A673 (cell line): Measurements from ENCODE around the gene NDUFAF3. TPM values are rescaled to one million over a fixed set of nuclear protein-coding genes. Genes with fewer than 3 reads are reported as not detected.

Experiments
- BruUV-seq: library from RNA; stranded (reverse); fragments of 400-500 nt; replicated peaks from 2 replicates; lab custom pipeline; 2021; lab: Mats Ljungman, UMichigan
- CTCF ChIA-PET: fragments of 300-600 bp; sonication (Branson Sonifier 250); formaldehyde crosslinking; loops from one replicate; lab custom pipeline; 2022; ENCODE audit warnings: antibody characterized with exemption; lab: Charles Lee
- POLR2A ChIA-PET: fragments of 300-600 bp; sonication (Branson Sonifier 250); formaldehyde crosslinking; loops from one replicate; lab custom pipeline; 2022; ENCODE audit warnings: antibody characterized with exemption; ENCODE audit not compliant: low non-redundant PET; lab: Charles Lee
- DNase-seq: peaks from one replicate; pipeline ENCODE4 v3.0.0-alpha.2; 2015; ENCODE audit warnings: low spot score
- H3K27ac ChIP-seq: fragments of 200-600 bp; sonication (generic); 2 replicates; pipeline ENCODE4 v1.5.1; 2016; ENCODE audit warnings: mixed run types, low read depth, mild to moderate bottlenecking, mixed read lengths, antibody characterized with exemption, low read length; ENCODE audit not compliant: poor library complexity, severe bottlenecking
- H3K27me3 ChIP-seq: fragments of 200-600 bp; sonication (generic); replicated peaks from 2 replicates; pipeline ENCODE4 v1.6.1; 2017; ENCODE audit warnings: mixed run types, low read depth, mild to moderate bottlenecking, mixed read lengths, antibody characterized with exemption, low read length; ENCODE audit not compliant: insufficient read depth, poor library complexity
- H3K36me3 ChIP-seq: fragments of 200-600 bp; sonication (generic); 2 replicates; pipeline ENCODE4 v1.6.1; 2016; ENCODE audit warnings: mixed run types, mild to moderate bottlenecking, mixed read lengths, antibody characterized with exemption, low read length; ENCODE audit not compliant: insufficient read depth, poor library complexity, severe bottlenecking
- H3K4me1 ChIP-seq: fragments of 200-600 bp; sonication (generic); 2 replicates; pipeline ENCODE4 v1.6.1; 2017; ENCODE audit warnings: mixed run types, mild to moderate bottlenecking, mixed read lengths, antibody characterized with exemption, low read length; ENCODE audit not compliant: insufficient read depth, poor library complexity, severe bottlenecking
- H3K4me3 ChIP-seq: fragments of 200-600 bp; sonication (generic); 2 replicates; pipeline ENCODE4 v1.5.1; 2016; ENCODE audit warnings: low read depth, mixed run types, mild to moderate bottlenecking, mixed read lengths, low read length; ENCODE audit not compliant: poor library complexity, severe bottlenecking
- H3K9me3 ChIP-seq: fragments of 200-600 bp; sonication (generic); 2 replicates; pipeline ENCODE4 v1.6.1; 2016; ENCODE audit warnings: mixed run types, low read depth, mild to moderate bottlenecking, mixed read lengths, antibody characterized with exemption, low read length; ENCODE audit not compliant: poor library complexity, severe bottlenecking
- CTCF ChIP-seq: fragments of 300-800, 200-600 bp; sonication (generic); conservative IDR thresholded peaks from 2 replicates; pipeline ENCODE4 v1.5.1; 2017; ENCODE audit warnings: low read depth, mild to moderate bottlenecking, antibody characterized with exemption, low read length, moderate library complexity, mixed read lengths
- EZH2 ChIP-seq: fragments of 200-600 bp; sonication (generic); IDR thresholded peaks from 2 replicates; pipeline ENCODE4 v1.6.1; 2017; ENCODE audit warnings: borderline replicate concordance, low read depth, mild to moderate bottlenecking, mixed read lengths, antibody characterized with exemption, low read length; ENCODE audit not compliant: poor library complexity, severe bottlenecking
- intact Hi-C: fragments of 100-400 bp; cut with micrococcal nuclease; formaldehyde crosslinking; loops from one replicate; pipeline ENCODE4 v1.10.0; 2022; ENCODE audit not compliant: unreplicated experiment
- total RNA-seq: library from RNA; stranded (reverse); gene quantifications from 2 replicates; pipeline ENCODE4 v1.2.3, GENCODE V29; 2021

The NDUFAF3 gene
- total RNA-seq, 1 experiment from 2014 or later = 36.6 TPM

- Histone ChIP-seq H3K4me1 (peaks cover 6% of the 10 kb centered on the region), H3K27me3 (no peaks in the 10 kb centered on the region), H3K36me3 (peaks cover 26% of the 10 kb centered on the region), H3K9me3 (no peaks in the 10 kb centered on the region), H3K27ac (no peak overlapping the region), H3K4me3 (no peak overlapping the region)
- CTCF ChIA-PET = no interaction called here
- DNase-seq = no peak
- POLR2A ChIA-PET = no interaction called here
- TF ChIP-seq CTCF = no peak
- no TSS peak for BruUV-seq
- intact Hi-C loops = no loop called here
These were observed 4.6 kb downstream of the NDUFAF3 start for GRCh38 chr3:49026536-49026935.

GRCh38 chr3:49027634-49028033 is 5.7 kb downstream of the NDUFAF3 start:
- H3K4me1 ChIP-seq = peaks cover 6% of the 10 kb centered on the region
- H3K27me3 ChIP-seq = no peaks in the 10 kb centered on the region
- BruUV-seq = no TSS peak
- H3K27ac ChIP-seq = no peak overlapping the region
- H3K4me3 ChIP-seq = peak overlapping the region; percentile 66
- intact Hi-C loops = no loop called here
- DNase-seq = no peak
- peaks cover 35% of the 10 kb centered on the region for H3K36me3 ChIP-seq
- POLR2A ChIA-PET = no interaction called here
- TF ChIP-seq EZH2 (no peak), CTCF (no peak)
- CTCF ChIA-PET = no interaction called here
- no peaks in the 10 kb centered on the region for H3K9me3 ChIP-seq

- no peaks in the 10 kb centered on the region for H3K27me3 ChIP-seq
- no peak for DNase-seq
- intact Hi-C loops = no loop called here
- peaks cover 6% of the 10 kb centered on the region for H3K4me1 ChIP-seq
- peak overlapping the region; percentile 66 for H3K4me3 ChIP-seq
- peak overlapping the region; percentile 88 for H3K27ac ChIP-seq
- no TSS peak for BruUV-seq
- ChIA-PET CTCF (no interaction called here), POLR2A (interaction anchor here (0.5 kb wide), 1 partner anchor 264 kb away, joined by 3 read pairs; no protein-coding TSS in a partner anchor)
- TF ChIP-seq EZH2 = no peak
- no peak for TF ChIP-seq CTCF
- H3K36me3 ChIP-seq = peaks cover 38% of the 10 kb centered on the region
- no peaks in the 10 kb centered on the region for H3K9me3 ChIP-seq
These were observed 6.4 kb downstream of the NDUFAF3 start for GRCh38 chr3:49028298-49028672.
